Measurements from ENCODE around the gene MAFG. TPM values are rescaled to one million over a fixed set of nuclear protein-coding genes. Genes with fewer than 3 reads are reported as not detected.

The MAFG gene
- total RNA-seq, 1 experiment from 2014 or later = 29.1 TPM

DNA sequence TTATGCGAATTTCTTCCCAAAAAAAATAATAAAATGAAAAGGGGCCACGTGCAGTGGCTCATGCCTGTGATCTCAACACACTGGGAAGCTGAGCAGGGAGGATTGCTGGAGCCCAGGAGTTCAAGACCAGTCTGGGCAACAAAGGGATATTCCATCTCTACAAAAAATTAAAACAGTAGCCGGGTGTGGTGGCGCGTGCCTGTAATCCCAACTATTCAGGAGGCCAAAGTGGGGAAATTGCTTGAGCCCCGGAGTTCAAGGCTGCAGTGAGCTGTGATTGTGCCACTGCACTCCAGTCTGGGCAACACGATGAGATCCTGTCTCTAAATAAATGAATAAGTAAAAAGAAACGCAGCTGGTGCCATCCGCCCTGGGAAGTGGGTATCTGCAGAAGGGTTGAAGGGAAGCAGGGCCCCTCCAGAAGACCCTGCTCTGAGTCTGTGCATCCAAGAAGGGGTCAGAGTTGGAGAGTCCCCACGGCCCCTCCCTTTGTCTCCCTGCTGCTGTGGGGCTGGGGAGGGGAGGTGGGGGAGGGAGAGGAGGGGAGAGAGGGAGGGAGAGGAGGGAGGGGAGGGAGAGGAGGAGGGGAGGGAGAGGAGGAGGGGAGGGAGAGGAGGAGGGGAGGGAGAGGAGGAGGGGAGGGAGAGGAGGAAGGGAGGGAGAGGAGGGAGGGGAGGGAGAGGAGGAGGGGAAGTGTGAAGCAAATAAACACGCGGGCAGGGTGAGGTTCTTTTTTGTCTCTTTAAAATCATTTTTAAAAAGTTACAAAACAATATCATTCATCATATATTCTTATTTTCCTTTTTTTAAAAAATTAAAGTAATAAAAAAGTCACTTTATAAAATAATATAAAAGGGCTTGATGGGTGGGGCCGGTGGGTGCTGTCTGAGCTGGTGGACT, 24.5 kb upstream of the MAFG start:
- no peak overlapping the region for H3K27ac Mint-ChIP-seq (ENCODE audit: unreplicated experiment)
- no TSS peak for BruUV-seq (replicated peaks)
- peaks cover 6% of the 10 kb centered on the region for H3K4me1 Mint-ChIP-seq (ENCODE audit: low read depth, unreplicated experiment)
- H3K4me3 Mint-ChIP-seq (ENCODE audit: unreplicated experiment) = no peak overlapping the region
- no peaks in the 10 kb centered on the region for H3K36me3 ChIP-seq (ENCODE audit: control insufficient read depth, insufficient read depth, low read length)
- TF ChIP-seq, protein P1, sequence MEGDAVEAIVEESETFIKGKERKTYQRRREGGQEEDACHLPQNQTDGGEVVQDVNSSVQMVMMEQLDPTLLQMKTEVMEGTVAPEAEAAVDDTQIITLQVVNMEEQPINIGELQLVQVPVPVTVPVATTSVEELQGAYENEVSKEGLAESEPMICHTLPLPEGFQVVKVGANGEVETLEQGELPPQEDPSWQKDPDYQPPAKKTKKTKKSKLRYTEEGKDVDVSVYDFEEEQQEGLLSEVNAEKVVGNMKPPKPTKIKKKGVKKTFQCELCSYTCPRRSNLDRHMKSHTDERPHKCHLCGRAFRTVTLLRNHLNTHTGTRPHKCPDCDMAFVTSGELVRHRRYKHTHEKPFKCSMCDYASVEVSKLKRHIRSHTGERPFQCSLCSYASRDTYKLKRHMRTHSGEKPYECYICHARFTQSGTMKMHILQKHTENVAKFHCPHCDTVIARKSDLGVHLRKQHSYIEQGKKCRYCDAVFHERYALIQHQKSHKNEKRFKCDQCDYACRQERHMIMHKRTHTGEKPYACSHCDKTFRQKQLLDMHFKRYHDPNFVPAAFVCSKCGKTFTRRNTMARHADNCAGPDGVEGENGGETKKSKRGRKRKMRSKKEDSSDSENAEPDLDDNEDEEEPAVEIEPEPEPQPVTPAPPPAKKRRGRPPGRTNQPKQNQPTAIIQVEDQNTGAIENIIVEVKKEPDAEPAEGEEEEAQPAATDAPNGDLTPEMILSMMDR (IDR thresholded peaks at IDR 0.05; ENCODE audit: insufficient read depth in 1 of 2, low read depth in 1 of 2, low read length in 1 of 2, severe bottlenecking in 1 of 2, unreplicated experiment in 1 of 2) = no peak
- no peaks in the 10 kb centered on the region for H3K27me3 Mint-ChIP-seq (ENCODE audit: insufficient read depth, unreplicated experiment)
- DNase-seq = no peak
- ChIA-PET CTCF (no interaction called here), POLR2A (no interaction called here)
- H3K9me3 Mint-ChIP-seq (ENCODE audit: unreplicated experiment) = no peaks in the 10 kb centered on the region
- H3K27me3 ChIP-seq (replicated peaks; ENCODE audit: control insufficient read depth, insufficient read depth, low read length) = no peaks in the 10 kb centered on the region
- no peaks in the 10 kb centered on the region for H3K9me3 ChIP-seq
- peaks cover 13% of the 10 kb centered on the region for H3K4me1 ChIP-seq
- intact Hi-C loops (cut with micrococcal nuclease; ENCODE audit: unreplicated experiment) = no loop called here
- H3K4me3 ChIP-seq (ENCODE audit: low read depth, low read length) = no peak overlapping the region
- peaks cover 10% of the 10 kb centered on the region for H3K36me3 Mint-ChIP-seq (ENCODE audit: insufficient read depth, unreplicated experiment)

- Histone ChIP-seq H3K9me3 (no peaks in the 10 kb centered on the region), H3K4me3 (ENCODE audit: low read depth, low read length) (no peak overlapping the region), H3K36me3 (ENCODE audit: control insufficient read depth, insufficient read depth, low read length) (no peaks in the 10 kb centered on the region), H3K4me1 (peaks cover 11% of the 10 kb centered on the region), H3K27me3 (replicated peaks; ENCODE audit: control insufficient read depth, insufficient read depth, low read length) (no peaks in the 10 kb centered on the region)
- Mint-ChIP-seq H3K4me1 (ENCODE audit: low read depth, unreplicated experiment) (peaks cover 6% of the 10 kb centered on the region), H3K9me3 (ENCODE audit: unreplicated experiment) (no peaks in the 10 kb centered on the region), H3K4me3 (ENCODE audit: unreplicated experiment) (no peak overlapping the region), H3K36me3 (ENCODE audit: insufficient read depth, unreplicated experiment) (peaks cover 10% of the 10 kb centered on the region), H3K27ac (ENCODE audit: unreplicated experiment) (no peak overlapping the region), H3K27me3 (ENCODE audit: insufficient read depth, unreplicated experiment) (no peaks in the 10 kb centered on the region)
- TF ChIP-seq, protein P1 (IDR thresholded peaks at IDR 0.05; ENCODE audit: insufficient read depth in 1 of 2, low read depth in 1 of 2, low read length in 1 of 2, severe bottlenecking in 1 of 2, unreplicated experiment in 1 of 2) = no peak
- no peak for DNase-seq
- ChIA-PET CTCF (no interaction called here), POLR2A (no interaction called here)
- no TSS peak for BruUV-seq (replicated peaks)
- intact Hi-C loops (cut with micrococcal nuclease; ENCODE audit: unreplicated experiment) = no loop called here
Measured at GRCh38 chr17:81950501-81950900, 23.0 kb upstream of the MAFG start.

DNA sequence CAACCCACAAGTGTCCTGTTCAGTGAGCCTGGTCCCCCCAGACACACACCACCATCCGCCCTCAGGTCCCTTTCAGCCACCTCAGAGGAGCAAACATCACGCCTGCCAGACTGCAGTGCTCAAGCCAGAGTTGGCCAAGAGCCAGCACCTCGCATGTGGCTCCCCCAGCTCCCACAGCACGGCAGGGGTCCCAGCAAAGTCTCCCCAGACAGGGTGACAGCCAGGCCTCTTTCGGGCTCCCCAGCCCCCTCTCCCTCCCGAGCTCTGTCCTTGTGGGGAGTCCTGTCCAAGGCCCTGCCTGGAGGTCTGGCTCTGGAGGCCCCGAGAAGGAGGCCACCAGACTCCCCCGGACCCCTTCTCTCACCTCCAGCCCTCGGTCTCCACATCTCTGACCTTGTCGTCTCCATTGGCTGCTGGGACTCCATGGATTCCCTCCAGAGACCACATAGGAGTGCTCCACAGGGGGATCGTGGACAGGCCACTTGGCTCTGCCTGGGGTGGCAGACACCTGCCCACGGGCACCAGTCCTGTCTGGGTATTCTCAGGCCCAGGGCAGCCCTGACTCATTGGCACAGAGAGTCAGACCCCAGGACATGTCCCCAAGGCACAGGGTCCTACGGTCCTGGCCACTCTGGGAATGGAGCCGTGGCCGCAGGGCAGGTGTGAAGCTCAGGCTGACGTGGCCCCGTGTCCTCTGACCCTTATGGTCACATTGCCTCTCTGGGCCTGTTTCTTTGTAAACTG, 21.3 kb upstream of the MAFG start:
- BruUV-seq (replicated peaks) = no TSS peak
- H3K27ac Mint-ChIP-seq (ENCODE audit: unreplicated experiment) = no peak overlapping the region
- H3K4me1 ChIP-seq = peaks cover 9% of the 10 kb centered on the region
- peaks cover 10% of the 10 kb centered on the region for H3K36me3 Mint-ChIP-seq (ENCODE audit: insufficient read depth, unreplicated experiment)
- no peaks in the 10 kb centered on the region for H3K36me3 ChIP-seq (ENCODE audit: control insufficient read depth, insufficient read depth, low read length)
- no peaks in the 10 kb centered on the region for H3K4me1 Mint-ChIP-seq (ENCODE audit: low read depth, unreplicated experiment)
- DNase-seq = no peak
- ChIA-PET POLR2A (no interaction called here), CTCF (no interaction called here)
- no peak overlapping the region for H3K4me3 ChIP-seq (ENCODE audit: low read depth, low read length)
- no peaks in the 10 kb centered on the region for H3K27me3 ChIP-seq (replicated peaks; ENCODE audit: control insufficient read depth, insufficient read depth, low read length)
- intact Hi-C loops (cut with micrococcal nuclease; ENCODE audit: unreplicated experiment) = no loop called here
- H3K27me3 Mint-ChIP-seq (ENCODE audit: insufficient read depth, unreplicated experiment) = no peaks in the 10 kb centered on the region
- H3K4me3 Mint-ChIP-seq (ENCODE audit: unreplicated experiment) = no peak overlapping the region
- no peaks in the 10 kb centered on the region for H3K9me3 Mint-ChIP-seq (ENCODE audit: unreplicated experiment)
- H3K9me3 ChIP-seq = no peaks in the 10 kb centered on the region
- TF ChIP-seq, protein P1 (IDR thresholded peaks at IDR 0.05; ENCODE audit: insufficient read depth in 1 of 2, low read depth in 1 of 2, low read length in 1 of 2, severe bottlenecking in 1 of 2, unreplicated experiment in 1 of 2) = no peak
